ENCODE measurements around the gene LSM7.

The LSM7 gene

GRCh38 chr19:2337329-2337707 lies 8.9 kb upstream of the LSM7 start:
- DNase-seq, result no peak

- DNase-seq, result no peak
These were observed 8.3 kb upstream of the LSM7 start for GRCh38 chr19:2336528-2337328.

- no peak for DNase-seq
These were observed 7.5 kb upstream of the LSM7 start for GRCh38 chr19:2335848-2336247.

GRCh38 chr19:2334986-2335846 lies 6.8 kb upstream of the LSM7 start:
- DNase-seq, result no peak

GRCh38 chr19:2334426-2334825 lies 6.0 kb upstream of the LSM7 start:
- DNase-seq, result no peak

- DNase-seq, result no peak
These were observed 5.4 kb upstream of the LSM7 start for GRCh38 chr19:2333807-2334211.

- peak; percentile 85 for DNase-seq
These were observed 4.8 kb upstream of the LSM7 start for GRCh38 chr19:2333027-2333806.

GRCh38 chr19:2332341-2333026 lies 4.1 kb upstream of the LSM7 start:
- DNase-seq, result peak; percentile 26

GRCh38 chr19:2331601-2332246 lies 3.3 kb upstream of the LSM7 start:
- DNase-seq, result no peak

- DNase-seq, result no peak
These were observed 2.4 kb upstream of the LSM7 start for GRCh38 chr19:2330632-2331284.

- no peak for DNase-seq
These were observed 1.9 kb upstream of the LSM7 start for GRCh38 chr19:2330255-2330631.

- peak; percentile 54 for DNase-seq
These were observed 1.1 kb upstream of the LSM7 start for GRCh38 chr19:2329501-2329916.

- DNase-seq, result no peak
These were observed 728 bp upstream of the LSM7 start for GRCh38 chr19:2329149-2329478.

GRCh38 chr19:2327773-2328400 lies 499 bp downstream of the LSM7 start:
- peak; percentile 44 for DNase-seq

GRCh38 chr19:2326699-2327360 lies 1.6 kb downstream of the LSM7 start:
- DNase-seq, result no peak

GRCh38 chr19:2325281-2326046 lies 2.9 kb downstream of the LSM7 start:
- no peak for DNase-seq

- peak; percentile 71 for DNase-seq
These were observed 4.0 kb downstream of the LSM7 start for GRCh38 chr19:2324220-2324948.

- DNase-seq, result no peak
These were observed 4.7 kb downstream of the LSM7 start for GRCh38 chr19:2323707-2324106.

Measured in NCI-H146 (cell line).